GM12891 (cell line): ENCODE measurements around the gene IMPA2.

Experiments
- POLR2A ChIP-seq: IDR thresholded peaks from 2 replicates; pipeline ENCODE4 v1.6.1; 2011; ENCODE audit warnings: low read depth, low read length, control low read depth
- POLR2AphosphoS5 ChIP-seq: IDR thresholded peaks from 2 replicates; pipeline ENCODE4 v1.6.1; 2011; ENCODE audit warnings: low read depth, low read length, control low read depth

- TF ChIP-seq POLR2A (no peak), POLR2AphosphoS5 (no peak)
Observed at GRCh38 chr18:11932393-11932792, 48.9 kb upstream of the IMPA2 start.
